Measurements from ENCODE around the gene NKX6-2. TPM values are rescaled to one million over a fixed set of nuclear protein-coding genes. Genes with fewer than 3 reads are reported as not detected.

Gene NKX6-2
- total RNA-seq, 1 donor from 2014 or later = not detected

DNA sequence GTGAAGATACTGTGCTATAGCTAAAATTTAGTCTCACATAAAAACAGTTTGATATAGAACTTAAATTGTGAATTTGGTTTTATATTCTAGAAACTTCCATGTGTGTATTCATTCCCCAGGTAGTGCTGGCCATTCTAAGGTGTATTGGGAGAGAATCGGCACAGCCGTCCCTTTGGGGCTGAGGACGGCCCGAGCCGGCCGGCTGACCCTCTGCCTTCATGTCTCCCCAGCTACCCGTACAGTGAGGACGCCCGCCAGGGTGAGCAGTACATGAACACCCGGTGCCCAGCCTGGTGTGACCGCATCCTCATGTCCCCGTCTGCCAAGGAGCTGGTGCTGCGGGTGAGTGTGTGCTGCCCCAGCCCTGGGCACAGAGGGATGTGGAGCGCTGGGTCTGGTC, 8.5 kb downstream of the NKX6-2 start:
- H3K4me3 ChIP-seq = no peak overlapping the region
- peaks cover 27% of the 10 kb centered on the region for H3K27me3 ChIP-seq
- H3K27ac Mint-ChIP-seq = no peak overlapping the region
- no peak for DNase-seq (ENCODE audit: low spot score)
- no peak for TF ChIP-seq CTCF (IDR thresholded peaks at IDR 0.05)
- no peak for TF ChIP-seq EZH2phosphoT487 (IDR thresholded peaks at IDR 0.05)
- no peak for TF ChIP-seq EZH2 (IDR thresholded peaks at IDR 0.05)
- peaks cover 6% of the 10 kb centered on the region for H3K9me3 Mint-ChIP-seq
- H3K36me3 Mint-ChIP-seq = peaks cover 7% of the 10 kb centered on the region
- H3K9me3 ChIP-seq (ENCODE audit: low read depth) = no peaks in the 10 kb centered on the region
- H4K20me1 ChIP-seq (ENCODE audit: low read depth) = peaks cover 16% of the 10 kb centered on the region
- no peak overlapping the region for H3K9ac ChIP-seq
- H3K4me3 Mint-ChIP-seq = no peak overlapping the region
- no peaks in the 10 kb centered on the region for H3K4me1 ChIP-seq
- no peaks in the 10 kb centered on the region for H3K79me2 ChIP-seq (ENCODE audit: low read depth)
- H3K27me3 Mint-ChIP-seq (ENCODE audit: insufficient read depth, low read depth) = peaks cover 10% of the 10 kb centered on the region
- H3K4me2 ChIP-seq = no peak overlapping the region
- no peak overlapping the region for H3K27ac ChIP-seq
- peaks cover 3% of the 10 kb centered on the region for H3F3A ChIP-seq (ENCODE audit: low read depth)
- H2AFZ ChIP-seq (replicated peaks) = no peak overlapping the region
- no peaks in the 10 kb centered on the region for H3K36me3 ChIP-seq
- H3K4me1 Mint-ChIP-seq = peaks cover 4% of the 10 kb centered on the region

DNA sequence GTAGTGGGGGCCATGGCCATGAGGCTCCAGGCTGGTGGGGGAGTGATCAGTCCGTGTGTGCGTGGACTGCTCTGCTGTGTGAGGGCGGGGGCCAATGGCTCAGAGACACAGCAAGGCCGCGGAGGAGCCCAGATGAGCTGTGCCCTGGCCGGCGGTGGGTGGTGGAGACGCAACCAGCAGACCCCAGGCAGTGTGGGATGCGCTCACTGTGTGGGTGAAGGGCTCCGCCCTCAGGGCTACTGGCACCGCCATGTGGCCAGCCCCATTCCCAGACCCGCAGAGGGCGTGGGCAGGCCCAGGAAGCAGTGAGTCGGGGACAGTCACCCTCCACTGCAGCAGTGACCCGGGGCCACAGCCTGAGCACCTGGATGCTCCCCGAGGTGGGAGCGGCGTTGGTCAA, 9.1 kb downstream of the NKX6-2 start:
- Histone ChIP-seq H3K36me3 (no peaks in the 10 kb centered on the region), H3K9ac (no peak overlapping the region), H3K4me2 (no peak overlapping the region), H3F3A (ENCODE audit: low read depth) (peaks cover 3% of the 10 kb centered on the region), H4K20me1 (ENCODE audit: low read depth) (peaks cover 10% of the 10 kb centered on the region), H3K9me3 (ENCODE audit: low read depth) (no peaks in the 10 kb centered on the region), H3K27ac (no peak overlapping the region), H3K4me3 (no peak overlapping the region), H3K27me3 (peaks cover 21% of the 10 kb centered on the region), H3K79me2 (ENCODE audit: low read depth) (no peaks in the 10 kb centered on the region), H3K4me1 (no peaks in the 10 kb centered on the region), H2AFZ (replicated peaks) (no peak overlapping the region)
- no peak overlapping the region for H3K27ac Mint-ChIP-seq
- no peak overlapping the region for H3K4me3 Mint-ChIP-seq
- H3K27me3 Mint-ChIP-seq (ENCODE audit: insufficient read depth, low read depth) = peaks cover 8% of the 10 kb centered on the region
- peaks cover 4% of the 10 kb centered on the region for H3K4me1 Mint-ChIP-seq
- H3K9me3 Mint-ChIP-seq = peaks cover 6% of the 10 kb centered on the region
- peaks cover 5% of the 10 kb centered on the region for H3K36me3 Mint-ChIP-seq
- no peak for DNase-seq (ENCODE audit: low spot score)
- no peak for TF ChIP-seq EZH2phosphoT487 (IDR thresholded peaks at IDR 0.05)
- TF ChIP-seq EZH2 (IDR thresholded peaks at IDR 0.05) = no peak
- no peak for TF ChIP-seq CTCF (IDR thresholded peaks at IDR 0.05)

GRCh38 chr10:132776186-132776585, 9.8 kb downstream of the NKX6-2 start:
- Histone ChIP-seq H3K4me3 (no peak overlapping the region), H3K79me2 (ENCODE audit: low read depth) (no peaks in the 10 kb centered on the region), H3K27me3 (peaks cover 15% of the 10 kb centered on the region), H2AFZ (replicated peaks) (no peak overlapping the region), H3K36me3 (no peaks in the 10 kb centered on the region), H3K9me3 (ENCODE audit: low read depth) (no peaks in the 10 kb centered on the region), H3K4me1 (no peaks in the 10 kb centered on the region), H3K9ac (no peak overlapping the region), H4K20me1 (ENCODE audit: low read depth) (peaks cover 4% of the 10 kb centered on the region), H3K4me2 (no peak overlapping the region), H3F3A (ENCODE audit: low read depth) (peaks cover 3% of the 10 kb centered on the region), H3K27ac (no peak overlapping the region)
- Mint-ChIP-seq H3K4me3 (no peak overlapping the region), H3K27me3 (ENCODE audit: insufficient read depth, low read depth) (peaks cover 5% of the 10 kb centered on the region), H3K36me3 (peaks cover 3% of the 10 kb centered on the region), H3K4me1 (peaks cover 4% of the 10 kb centered on the region), H3K27ac (no peak overlapping the region), H3K9me3 (peaks cover 6% of the 10 kb centered on the region)
- DNase-seq (ENCODE audit: low spot score) = no peak
- TF ChIP-seq EZH2phosphoT487 (IDR thresholded peaks at IDR 0.05) (no peak), CTCF (IDR thresholded peaks at IDR 0.05) (no peak), EZH2 (IDR thresholded peaks at IDR 0.05) (no peak)

All from neural progenitor cell (in vitro differentiated cells).